H1 (cell line): ENCODE data around the gene ZFAND3. TPM values are rescaled to one million over a fixed set of nuclear protein-coding genes. Genes with fewer than 3 reads are reported as not detected.

Experiments
- CTCF ChIA-PET: fragments of 300-600 bp; sonication (Branson Sonifier 250); formaldehyde crosslinking; loops from one replicate; lab custom pipeline; 2021; ENCODE audit not compliant: partially characterized antibody; lab: Charles Lee
- POLR2A ChIA-PET: fragments of 300-600 bp; sonication (Branson Sonifier 250); formaldehyde crosslinking; loops from one replicate; lab custom pipeline; 2021; ENCODE audit warnings: inconsistent platforms; ENCODE audit not compliant: partially characterized antibody; lab: Charles Lee
- DNase-seq, 2 experiments: peaks; one replicate each; pipeline versions ENCODE4 v3.0.0 to v3.0.0-alpha.2; 2010 to 2022; ENCODE audit warnings: low spot score in 2 of 2, low read depth in 1 of 2, mixed read lengths in 1 of 2
- FAIRE-seq: peaks from 2 replicates; lab custom pipeline; 2011; peaks lifted over from hg19 to GRCh38; lab: Jason Lieb, UNC
- H2AFZ ChIP-seq: 2 replicates; pipeline ENCODE4 v1.8.1; 2012; ENCODE audit warnings: low read length, inconsistent platforms
- H2AK5ac ChIP-seq: 2 replicates; pipeline ENCODE4 v1.6.1; 2013; ENCODE audit warnings: low read depth, low read length
- H2BK120ac ChIP-seq: replicated peaks from 2 replicates; pipeline ENCODE3; 2013; ENCODE audit warnings: low read depth, low read length, inconsistent platforms
- H2BK12ac ChIP-seq: 2 replicates; pipeline ENCODE4 v1.6.1; 2013; ENCODE audit warnings: low read depth, low read length
- H2BK15ac ChIP-seq: 2 replicates; pipeline ENCODE4 v1.6.1; 2013; ENCODE audit warnings: low read length
- H2BK20ac ChIP-seq: 2 replicates; pipeline ENCODE4 v1.6.1; 2013; ENCODE audit warnings: low read length
- H2BK5ac ChIP-seq: 2 replicates; pipeline ENCODE4 v1.6.1; 2013; ENCODE audit warnings: low read depth, low read length
- H3K14ac ChIP-seq: 2 replicates; pipeline ENCODE4 v1.6.1; 2013; ENCODE audit warnings: inconsistent platforms; ENCODE audit not compliant: insufficient read length
- H3K18ac ChIP-seq: 2 replicates; pipeline ENCODE4 v1.6.1; 2013; ENCODE audit warnings: low read length; ENCODE audit errors: extremely low read depth
- H3K23ac ChIP-seq: 2 replicates; pipeline ENCODE4 v1.6.1; 2013; ENCODE audit warnings: inconsistent platforms; ENCODE audit not compliant: insufficient read length
- H3K23me2 ChIP-seq: 2 replicates; pipeline ENCODE4 v1.6.1; 2013; ENCODE audit warnings: low read depth, low read length
- H3K27ac ChIP-seq: 2 replicates; pipeline ENCODE4 v1.6.1; 2011; ENCODE audit warnings: low read depth, low read length, inconsistent platforms
- H3K27me3 ChIP-seq, 4 experiments: replicated peaks in 1 of 4; 1 replicate in 1 of 4; 2 replicates in 3 of 4; pipeline versions ENCODE4 v1.6.1 to v1.8.1; 2011 to 2013; ENCODE audit warnings: low read length in 3 of 4, mild to moderate bottlenecking in 3 of 4, inconsistent platforms in 2 of 4, mixed read lengths in 2 of 4, moderate library complexity in 1 of 4; ENCODE audit not compliant: control insufficient read depth in 3 of 4, insufficient read depth in 3 of 4; ENCODE audit errors: extremely low read depth in 1 of 4
- H3K36me3 ChIP-seq, 4 experiments: 2 replicates each; pipeline versions ENCODE4 v1.6.1 to v1.8.1; 2011 to 2013; ENCODE audit warnings: mild to moderate bottlenecking in 4 of 4, low read length in 3 of 4, moderate library complexity in 2 of 4, control low read depth in 1 of 4, inconsistent platforms in 1 of 4; ENCODE audit not compliant: insufficient read depth in 4 of 4, control insufficient read depth in 2 of 4
- H3K4ac ChIP-seq: replicated peaks from 2 replicates; pipeline ENCODE3; 2013; ENCODE audit warnings: low read length, low read depth, mixed read lengths, inconsistent platforms; ENCODE audit not compliant: insufficient read length
- H3K4me1 ChIP-seq, 4 experiments: replicated peaks in 1 of 4; 1 replicate in 1 of 4; 2 replicates in 3 of 4; pipeline versions ENCODE4 v1.6.1 to v1.8.1; 2011 to 2013; ENCODE audit warnings: low read length in 3 of 4, inconsistent platforms in 2 of 4, mixed read lengths in 1 of 4; ENCODE audit not compliant: insufficient read depth in 4 of 4, control insufficient read depth in 3 of 4
- H3K4me2 ChIP-seq, 2 experiments: 2 replicates each; pipeline versions ENCODE4 v1.6.1 to v1.8.1; 2011 to 2013; ENCODE audit warnings: low read depth in 2 of 2, low read length in 2 of 2, control low read depth in 1 of 2, inconsistent platforms in 1 of 2, mild to moderate bottlenecking in 1 of 2; ENCODE audit not compliant: insufficient read depth in 1 of 2
- H3K4me3 ChIP-seq, 4 experiments: fragments of 200-600, 300-600 bp in 1 of 4; sonication (generic), shearing (Covaris generic), sonication (Bioruptor Twin) in 1 of 4; 2 replicates each; pipeline versions ENCODE4 v1.5.1 to v1.8.1; 2011 to 2016; ENCODE audit warnings: low read length in 4 of 4, low read depth in 3 of 4, control low read depth in 2 of 4, inconsistent platforms in 2 of 4, mild to moderate bottlenecking in 2 of 4, mixed read lengths in 1 of 4, moderate library complexity in 1 of 4; ENCODE audit not compliant: insufficient read depth in 2 of 4; ENCODE audit errors: extremely low read depth in 1 of 4
- H3K56ac ChIP-seq: replicated peaks from 2 replicates; pipeline ENCODE3; 2013; ENCODE audit warnings: low read depth, mild to moderate bottlenecking, mixed read lengths, low read length, inconsistent platforms; ENCODE audit not compliant: insufficient read length
- H3K79me1 ChIP-seq: 2 replicates; pipeline ENCODE4 v1.6.1; 2013; ENCODE audit warnings: low read depth, low read length, control low read depth
- H3K79me2 ChIP-seq, 2 experiments: 2 replicates each; pipeline versions ENCODE4 v1.6.1 to v1.8.1; 2012 to 2013; ENCODE audit warnings: low read length in 2 of 2, mild to moderate bottlenecking in 2 of 2, inconsistent platforms in 1 of 2; ENCODE audit not compliant: insufficient read depth in 2 of 2, control insufficient read depth in 1 of 2
- H3K9ac ChIP-seq, 4 experiments: replicated peaks in 1 of 4; 1 replicate in 1 of 4; 2 replicates in 3 of 4; pipeline versions ENCODE4 v1.6.1 to v1.8.1; 2011 to 2013; ENCODE audit warnings: low read depth in 3 of 4, low read length in 3 of 4, control low read depth in 2 of 4, mild to moderate bottlenecking in 2 of 4, moderate library complexity in 2 of 4, inconsistent platforms in 1 of 4; ENCODE audit errors: extremely low read depth in 1 of 4
- H3K9me3 ChIP-seq, 2 experiments: 2 replicates each; pipeline versions ENCODE4 v1.6.1 to v1.8.1; 2012 to 2013; ENCODE audit warnings: mild to moderate bottlenecking in 2 of 2, moderate library complexity in 2 of 2, control low read depth in 1 of 2, inconsistent platforms in 1 of 2, low read depth in 1 of 2, low read length in 1 of 2, mixed read lengths in 1 of 2; ENCODE audit not compliant: insufficient read depth in 2 of 2
- H4K20me1 ChIP-seq, 2 experiments: replicated peaks in 1 of 2; 2 replicates each; pipeline versions ENCODE3 to v1.8.1; 2011 to 2013; ENCODE audit warnings: inconsistent platforms in 2 of 2, low read length in 2 of 2, mild to moderate bottlenecking in 1 of 2; ENCODE audit not compliant: insufficient read depth in 2 of 2, control insufficient read depth in 1 of 2
- H4K5ac ChIP-seq: 2 replicates; pipeline ENCODE4 v1.6.1; 2013; ENCODE audit warnings: low read length, low read depth, mixed read lengths, inconsistent platforms; ENCODE audit not compliant: insufficient read length
- H4K8ac ChIP-seq: 2 replicates; pipeline ENCODE4 v1.8.0; 2013; ENCODE audit warnings: mild to moderate bottlenecking, moderate library complexity, low read length, inconsistent platforms; ENCODE audit not compliant: insufficient read depth; ENCODE audit errors: extremely low read depth
- H4K91ac ChIP-seq: replicated peaks from 2 replicates; pipeline ENCODE3; 2013; ENCODE audit warnings: low read length, mixed read lengths, inconsistent platforms; ENCODE audit not compliant: insufficient read length
- NANOG ChIP-seq: IDR thresholded peaks from 2 replicates; pipeline ENCODE4 v1.6.1; 2011; ENCODE audit warnings: low read length, low read depth, mild to moderate bottlenecking, inconsistent platforms; ENCODE audit not compliant: insufficient read depth, poor library complexity, severe bottlenecking
- WGBS, 2 experiments: shearing (Covaris generic) in 1 of 2; methylation state at CpG; one replicate each; pipeline versions ENCODE4 v1.1.6 to v1.1.7; 2013 to 2015; ENCODE audit warnings: low lambda C conversion rate in 2 of 2, mixed read lengths in 2 of 2, inconsistent platforms in 1 of 2, low coverage in 1 of 2, missing lambda C conversion rate in 1 of 2; ENCODE audit not compliant: insufficient replicate concordance in 2 of 2, insufficient coverage in 1 of 2, insufficient read length in 1 of 2; ENCODE audit errors: extremely low coverage in 1 of 2, missing lambda C conversion rate in 1 of 2; 5-methylcytosine and 5-hydroxymethylcytosine counted together
- polyA plus RNA-seq, 7 experiments: library from polyadenylated mRNA; depleted of rRNA in 3 of 7; stranded (reverse) in 5 of 7; unstranded in 2 of 7; fragments of >200 nt in 5 of 7; fragments of 200-250 nt in 2 of 7; gene quantifications; 1 replicate in 5 of 7; 2 replicates in 1 of 7; 4 replicates in 1 of 7; pipeline versions ENCODE4 v1.2.1 to v1.2.3, GENCODE V29; 2011 to 2013; ENCODE audit warnings: missing spikeins in 2 of 7, mixed read lengths in 2 of 7
- total RNA-seq: library from RNA; stranded (reverse); fragmentation: NEBNext Ultra II Directional; extraction: Animal tissue kit (Norgen Biotek cat#: 25700); gene quantifications from 2 replicates; pipeline ENCODE4 v1.2.1, GENCODE V29; 2021

The ZFAND3 gene
- total and polyA plus RNA-seq, 2 of the 8 experiments (the other 6 are each of a cell fraction or from before 2014, with no cell fraction given): 13.0 to 51.3 TPM

DNA sequence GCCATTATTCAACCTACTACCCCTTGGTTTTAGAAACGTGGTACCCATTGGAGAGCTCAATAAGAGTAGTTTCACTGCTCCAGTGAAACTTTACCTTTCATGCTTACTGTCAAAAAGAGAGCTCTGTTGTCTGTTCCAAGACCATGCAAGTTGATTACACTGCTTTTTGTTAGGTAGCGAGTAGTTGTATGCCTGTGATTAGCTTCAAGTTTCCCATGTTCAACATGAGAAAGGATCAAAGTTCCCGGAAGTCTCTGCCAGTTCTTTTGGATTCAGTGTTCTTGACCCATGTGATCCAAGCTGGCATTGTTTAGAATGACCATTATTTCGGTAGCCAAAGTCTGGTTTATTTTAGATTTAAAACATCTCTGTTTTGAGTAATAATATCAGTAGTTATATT lies 107.1 kb downstream of the ZFAND3 start:
- Histone ChIP-seq H3K79me2 (peaks cover 0 to 59% of the 10 kb centered on the region in 2 experiments; a peak in 3 of 4 replicates), H4K20me1 (peaks cover 0 to 2% of the 10 kb centered on the region in 2 experiments), H3K27me3 (no peaks in the 10 kb centered on the region), H3K4me2 (no peak overlapping the region), H3K27ac (no peak overlapping the region), H3K14ac (no peak overlapping the region), H3K23me2 (no peaks in the 10 kb centered on the region), H3K9me3 (no peaks in the 10 kb centered on the region), H3K4ac (no peak overlapping the region), H3K23ac (no peak overlapping the region), H4K8ac (no peak overlapping the region), H4K91ac (no peak overlapping the region), H3K56ac (no peak overlapping the region), H3K4me3 (no peak overlapping the region), H4K5ac (no peak overlapping the region), H3K4me1 (peaks cover 0 to 13% (median 7%) of the 10 kb centered on the region in 4 experiments; a peak in 6 of 7 replicates), H3K18ac (no peak overlapping the region), H2AK5ac (no peak overlapping the region), H3K79me1 (peaks cover 4% of the 10 kb centered on the region; the same call in 1 of the 2 replicates), H3K9ac (no peak overlapping the region), H3K36me3 (no peaks in the 10 kb centered on the region), H2BK12ac (no peak overlapping the region), H2BK15ac (no peak overlapping the region), H2BK5ac (no peak overlapping the region), H2AFZ (no peak overlapping the region), H2BK20ac (no peak overlapping the region), H2BK120ac (no peak overlapping the region)
- POLR2A ChIA-PET: interaction anchor here (0.9 kb wide), 1 partner anchor 9 kb away, joined by 3 read pairs; no protein-coding TSS in a partner anchor
- CTCF ChIA-PET: no interaction called here
- WGBS, 2 experiments: 62% methylated on average over 4 of the region's 4 CpGs; no CpG with 5 or more reads in 1 of the 2 experiments
- no peak for FAIRE-seq
- peak in 1 of 2 experiments; percentile 7 for DNase-seq
- peak; percentile 36 for TF ChIP-seq NANOG
